BE2C (cell line): ENCODE data around the gene NF1.

Experiments
- DNase-seq: peaks from one replicate; pipeline ENCODE4 v3.0.0-alpha.2; 2020
- H3K27me3 ChIP-seq: fragments of 250-450 bp; sonication (Bioruptor Pico); 2 replicates; pipeline ENCODE4 v1.5.1; 2020; ENCODE audit warnings: mild to moderate bottlenecking
- H3K36me3 ChIP-seq: fragments of 250-450 bp; sonication (Bioruptor Pico); 2 replicates; pipeline ENCODE4 v1.5.1; 2020; ENCODE audit warnings: mild to moderate bottlenecking
- H3K4me1 ChIP-seq: fragments of 250-450 bp; sonication (Bioruptor Pico); 2 replicates; pipeline ENCODE4 v1.5.1; 2020
- H3K4me3 ChIP-seq: 2 replicates; pipeline ENCODE4 v1.5.1; 2011; ENCODE audit warnings: low read depth, low read length
- H3K9me3 ChIP-seq: fragments of 250-450 bp; sonication (Bioruptor Pico); 2 replicates; pipeline ENCODE4 v1.5.1; 2020
- TF ChIP-seq, protein P1 (sequence below): IDR thresholded peaks from 2 replicates; pipeline ENCODE4 v1.5.1; 2012; ENCODE audit warnings: mild to moderate bottlenecking, low read depth, low read length

Gene NF1

DNA sequence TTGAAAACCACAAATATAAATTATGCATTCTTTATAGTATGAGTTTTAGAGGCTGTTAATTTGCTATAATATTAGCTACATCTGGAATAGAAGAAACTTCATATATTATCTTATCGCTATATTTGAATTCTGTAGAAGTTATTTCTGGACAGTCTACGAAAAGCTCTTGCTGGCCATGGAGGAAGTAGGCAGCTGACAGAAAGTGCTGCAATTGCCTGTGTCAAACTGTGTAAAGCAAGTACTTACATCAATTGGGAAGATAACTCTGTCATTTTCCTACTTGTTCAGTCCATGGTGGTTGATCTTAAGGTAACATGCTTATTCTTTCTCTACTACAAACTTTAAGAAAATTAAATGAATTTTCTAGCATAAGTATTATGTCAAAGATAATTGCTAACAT is 105.5 kb downstream of the NF1 start:
- Histone ChIP-seq H3K4me3 (no peak overlapping the region), H3K27me3 (no peaks in the 10 kb centered on the region), H3K36me3 (no peaks in the 10 kb centered on the region), H3K4me1 (no peaks in the 10 kb centered on the region), H3K9me3 (no peaks in the 10 kb centered on the region)
- DNase-seq = no peak
- TF ChIP-seq, protein P1, sequence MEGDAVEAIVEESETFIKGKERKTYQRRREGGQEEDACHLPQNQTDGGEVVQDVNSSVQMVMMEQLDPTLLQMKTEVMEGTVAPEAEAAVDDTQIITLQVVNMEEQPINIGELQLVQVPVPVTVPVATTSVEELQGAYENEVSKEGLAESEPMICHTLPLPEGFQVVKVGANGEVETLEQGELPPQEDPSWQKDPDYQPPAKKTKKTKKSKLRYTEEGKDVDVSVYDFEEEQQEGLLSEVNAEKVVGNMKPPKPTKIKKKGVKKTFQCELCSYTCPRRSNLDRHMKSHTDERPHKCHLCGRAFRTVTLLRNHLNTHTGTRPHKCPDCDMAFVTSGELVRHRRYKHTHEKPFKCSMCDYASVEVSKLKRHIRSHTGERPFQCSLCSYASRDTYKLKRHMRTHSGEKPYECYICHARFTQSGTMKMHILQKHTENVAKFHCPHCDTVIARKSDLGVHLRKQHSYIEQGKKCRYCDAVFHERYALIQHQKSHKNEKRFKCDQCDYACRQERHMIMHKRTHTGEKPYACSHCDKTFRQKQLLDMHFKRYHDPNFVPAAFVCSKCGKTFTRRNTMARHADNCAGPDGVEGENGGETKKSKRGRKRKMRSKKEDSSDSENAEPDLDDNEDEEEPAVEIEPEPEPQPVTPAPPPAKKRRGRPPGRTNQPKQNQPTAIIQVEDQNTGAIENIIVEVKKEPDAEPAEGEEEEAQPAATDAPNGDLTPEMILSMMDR = no peak

DNA sequence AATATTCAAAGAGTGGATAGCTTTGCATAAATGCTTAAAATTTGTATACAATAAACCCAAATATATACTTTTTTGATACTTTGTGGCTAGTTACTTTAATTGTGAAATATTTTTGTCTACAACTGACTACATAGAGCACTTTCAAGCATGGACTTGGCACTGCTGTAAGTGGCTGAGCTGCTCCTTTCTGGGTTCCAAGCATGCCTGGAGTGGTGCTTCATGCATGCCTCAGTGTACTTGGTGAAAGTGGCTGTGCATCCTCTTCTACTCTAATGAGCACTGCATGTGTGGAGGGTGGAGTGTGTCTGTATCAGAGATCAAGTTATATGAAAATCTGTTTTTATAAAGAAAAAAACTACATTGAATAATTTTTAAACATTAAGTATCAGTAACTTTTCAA is 108.2 kb downstream of the NF1 start:
- TF ChIP-seq, protein P1 = no peak
- Histone ChIP-seq H3K4me3 (no peak overlapping the region), H3K4me1 (no peaks in the 10 kb centered on the region), H3K36me3 (no peaks in the 10 kb centered on the region), H3K27me3 (no peaks in the 10 kb centered on the region), H3K9me3 (no peaks in the 10 kb centered on the region)
- no peak for DNase-seq

DNA sequence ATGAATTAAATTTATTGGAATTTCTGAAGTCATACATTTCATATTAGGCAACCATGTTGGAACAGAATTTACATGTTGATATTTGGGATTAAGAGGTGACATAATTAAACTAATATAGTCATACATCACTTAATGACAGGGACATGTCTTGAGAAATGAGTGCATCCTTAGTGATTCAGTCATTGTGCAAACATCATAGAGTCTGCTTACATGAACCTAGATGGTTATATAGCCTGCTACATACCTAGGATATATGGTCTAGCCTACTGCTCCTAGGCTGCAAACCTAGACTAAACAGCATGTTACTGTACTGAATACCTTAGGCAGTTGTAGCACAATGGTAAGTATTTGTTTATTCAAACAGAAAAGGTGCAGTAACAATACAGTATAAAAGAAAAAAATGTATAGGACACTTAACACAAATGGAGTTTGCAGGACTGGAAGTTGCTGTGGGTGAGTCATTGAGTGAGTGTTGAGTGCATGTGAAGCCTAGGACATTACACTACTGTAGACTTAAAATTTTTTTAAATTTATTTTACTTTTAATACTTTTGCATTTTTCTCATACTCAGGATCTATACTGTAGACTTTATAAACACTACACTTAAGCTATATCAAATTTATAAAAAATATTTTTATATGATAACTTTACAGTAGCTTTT is 116.7 kb downstream of the NF1 start:
- no peak for DNase-seq
- TF ChIP-seq, protein P1 = no peak
- no peaks in the 10 kb centered on the region for H3K36me3 ChIP-seq

DNA sequence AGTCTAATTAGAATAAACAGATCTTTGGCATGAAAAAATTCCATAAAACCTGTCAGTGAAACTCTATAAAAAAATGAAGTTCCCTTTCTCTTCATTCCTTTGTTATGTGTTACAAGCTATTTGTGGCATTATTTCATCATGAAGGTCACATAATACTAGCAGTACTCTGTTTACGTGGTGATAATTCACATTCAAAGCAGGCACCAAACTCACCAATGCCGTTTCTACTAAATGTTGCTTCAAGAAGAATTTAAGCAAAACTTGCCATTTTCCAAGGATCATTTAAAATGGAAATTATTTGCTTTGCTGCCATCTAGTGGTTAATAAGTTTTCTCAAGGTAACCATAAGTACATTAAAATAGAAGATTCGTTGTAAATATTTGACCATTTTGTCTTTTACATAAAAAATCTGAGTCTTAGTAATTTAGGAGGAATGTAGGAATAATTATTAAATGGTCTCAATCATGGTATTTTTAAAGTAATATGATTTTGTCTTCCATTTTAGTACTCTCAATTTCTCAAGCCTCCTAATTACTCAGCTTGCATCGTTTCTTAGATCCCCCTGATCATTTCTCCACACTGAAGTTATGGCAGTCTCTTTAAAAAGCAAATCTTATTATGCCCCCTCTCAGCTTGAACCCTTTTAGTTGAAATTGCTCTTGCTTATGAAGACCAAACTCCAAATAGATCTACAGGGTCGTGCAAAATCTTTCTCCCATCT is 121.4 kb downstream of the NF1 start:
- no peak for DNase-seq
- no peaks in the 10 kb centered on the region for H3K9me3 ChIP-seq
- TF ChIP-seq, protein P1 = peak; percentile 4; the same call in 1 of the 2 replicates
- H3K4me3 ChIP-seq = no peak overlapping the region
- no peaks in the 10 kb centered on the region for H3K36me3 ChIP-seq
- H3K4me1 ChIP-seq = no peaks in the 10 kb centered on the region
- H3K27me3 ChIP-seq = no peaks in the 10 kb centered on the region

More for the DNA sequence above, 116.7 kb downstream of the NF1 start:
- no peaks in the 10 kb centered on the region for H3K27me3 ChIP-seq
- no peak overlapping the region for H3K4me3 ChIP-seq
- no peaks in the 10 kb centered on the region for H3K4me1 ChIP-seq
- no peaks in the 10 kb centered on the region for H3K9me3 ChIP-seq

DNA sequence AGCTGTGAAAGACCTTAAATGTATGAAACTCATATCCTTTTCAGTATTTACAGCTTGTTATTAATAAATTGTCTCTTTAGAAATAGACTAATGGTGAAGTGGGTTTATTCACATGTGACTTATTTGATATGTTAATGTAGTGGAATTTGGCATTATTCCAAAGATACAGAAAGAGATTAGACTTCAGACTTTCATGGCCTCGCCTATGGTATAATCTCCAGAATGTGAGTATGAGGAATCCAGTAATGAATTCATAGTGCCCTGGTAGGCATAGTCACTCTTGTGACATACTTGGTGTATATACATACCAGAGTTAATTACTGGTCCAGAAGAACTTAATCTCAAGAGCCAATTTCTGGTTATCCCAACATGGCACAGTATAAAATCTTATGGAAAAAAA is 129.6 kb downstream of the NF1 start:
- no peak for DNase-seq
- H3K36me3 ChIP-seq = no peaks in the 10 kb centered on the region
- TF ChIP-seq, protein P1 = no peak
- H3K9me3 ChIP-seq = no peaks in the 10 kb centered on the region
- H3K27me3 ChIP-seq = no peaks in the 10 kb centered on the region
- no peak overlapping the region for H3K4me3 ChIP-seq
- H3K4me1 ChIP-seq = no peaks in the 10 kb centered on the region

DNA sequence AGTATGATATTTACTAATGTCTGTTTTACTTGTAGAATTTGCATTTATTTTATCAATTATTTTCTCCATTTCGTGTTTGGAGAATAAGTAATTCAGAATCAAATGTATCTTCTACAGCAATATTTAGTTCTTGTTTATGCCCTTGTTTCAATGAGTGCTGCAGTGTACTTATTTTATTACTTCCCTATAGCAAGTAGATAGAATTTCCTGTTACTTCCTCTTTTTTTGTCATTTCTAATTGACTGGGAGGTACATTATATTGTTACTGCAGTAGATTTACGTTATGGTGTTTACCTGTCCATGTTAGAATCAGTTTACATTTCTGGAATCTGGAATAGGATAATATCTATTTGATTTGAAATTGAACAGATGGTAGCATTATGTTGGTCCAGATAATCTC is 131.1 kb downstream of the NF1 start:
- no peak overlapping the region for H3K4me3 ChIP-seq
- no peak for DNase-seq
- TF ChIP-seq, protein P1 = no peak
- no peaks in the 10 kb centered on the region for H3K4me1 ChIP-seq
- H3K36me3 ChIP-seq = no peaks in the 10 kb centered on the region
- H3K9me3 ChIP-seq = no peaks in the 10 kb centered on the region
- no peaks in the 10 kb centered on the region for H3K27me3 ChIP-seq
